ENCODE results near the gene ABCD3.

- TF ChIP-seq POLR2A (IDR thresholded peaks at IDR 0.05) (no peak), CTCF (IDR thresholded peaks at IDR 0.05) (no peak), POLR2AphosphoS5 (IDR thresholded peaks at IDR 0.05) (no peak)
Observed at GRCh38 chr1:94422115-94422820, 4.1 kb downstream of the ABCD3 start.
